Astrocyte (in vitro differentiated cells and primary cell): ENCODE measurements around the gene SYT14. TPM values are rescaled to one million over a fixed set of nuclear protein-coding genes. Genes with fewer than 3 reads are reported as not detected.
A peak's percentile ranks its signal among the peaks of the same experiment; 100 is the strongest.

Experiments
- DNase-seq: peaks from one replicate; pipeline ENCODE4 v3.0.0-alpha.2; 2010; ENCODE audit warnings: low read depth
- FAIRE-seq: peaks from 2 replicates; lab custom pipeline; 2011; peaks lifted over from hg19 to GRCh38; lab: Jason Lieb, UNC
- H2AFZ ChIP-seq: 2 replicates; pipeline ENCODE4 v1.6.0; 2012; ENCODE audit warnings: low read depth, low read length, inconsistent platforms
- H3K27ac ChIP-seq: 2 replicates; pipeline ENCODE4 v1.5.1; 2011; ENCODE audit warnings: low read depth, low read length, inconsistent platforms
- H3K27me3 ChIP-seq: 2 replicates; pipeline ENCODE4 v1.6.0; 2011; ENCODE audit warnings: low read length, inconsistent platforms; ENCODE audit not compliant: insufficient read depth
- H3K36me3 ChIP-seq: 2 replicates; pipeline ENCODE4 v1.5.1; 2011; ENCODE audit warnings: low read length, inconsistent platforms; ENCODE audit not compliant: insufficient read depth
- H3K4me1 ChIP-seq: 2 replicates; pipeline ENCODE4 v1.5.1; 2011; ENCODE audit warnings: low read length, inconsistent platforms; ENCODE audit not compliant: insufficient read depth
- H3K4me2 ChIP-seq: 2 replicates; pipeline ENCODE4 v1.6.0; 2012; ENCODE audit warnings: low read length, inconsistent platforms
- H3K4me3 ChIP-seq: 2 replicates; pipeline ENCODE4 v1.5.1; 2011; ENCODE audit warnings: low read depth, mild to moderate bottlenecking, low read length, inconsistent platforms; ENCODE audit not compliant: insufficient read depth
- H3K79me2 ChIP-seq: 2 replicates; pipeline ENCODE4 v1.6.0; 2012; ENCODE audit warnings: mild to moderate bottlenecking, low read length, inconsistent platforms; ENCODE audit not compliant: insufficient read depth
- H3K9ac ChIP-seq: 2 replicates; pipeline ENCODE4 v1.6.0; 2012; ENCODE audit warnings: mild to moderate bottlenecking, low read length, inconsistent platforms
- H3K9me3 ChIP-seq: 2 replicates; pipeline ENCODE4 v1.5.1; 2012; ENCODE audit warnings: low read depth, mild to moderate bottlenecking, low read length, inconsistent platforms; ENCODE audit not compliant: insufficient read depth
- H4K20me1 ChIP-seq: 2 replicates; pipeline ENCODE4 v1.6.0; 2012; ENCODE audit warnings: low read length, inconsistent platforms; ENCODE audit not compliant: insufficient read depth
- H3K27ac Mint-ChIP-seq: one replicate; pipeline ENCODE4 v1.8.0; 2021; ENCODE audit warnings: mild to moderate bottlenecking, mixed read lengths; ENCODE audit not compliant: unreplicated experiment
- H3K27me3 Mint-ChIP-seq: one replicate; pipeline ENCODE4 v1.8.0; 2021; ENCODE audit warnings: low read depth, mixed read lengths; ENCODE audit not compliant: unreplicated experiment
- H3K36me3 Mint-ChIP-seq: one replicate; pipeline ENCODE4 v1.8.0; 2021; ENCODE audit warnings: low read depth, mixed read lengths; ENCODE audit not compliant: unreplicated experiment
- H3K4me1 Mint-ChIP-seq: one replicate; pipeline ENCODE4 v1.8.0; 2021; ENCODE audit warnings: low read depth, mixed read lengths; ENCODE audit not compliant: unreplicated experiment
- H3K4me3 Mint-ChIP-seq: one replicate; pipeline ENCODE4 v1.8.0; 2021; ENCODE audit warnings: mild to moderate bottlenecking, moderate library complexity, mixed read lengths; ENCODE audit not compliant: unreplicated experiment
- H3K9me3 Mint-ChIP-seq: one replicate; pipeline ENCODE4 v1.8.0; 2021; ENCODE audit warnings: mild to moderate bottlenecking, mixed read lengths; ENCODE audit not compliant: unreplicated experiment
- CTCF ChIP-seq: IDR thresholded peaks from 2 replicates; pipeline ENCODE4 v1.5.1; 2011; ENCODE audit warnings: low read depth, mild to moderate bottlenecking, inconsistent platforms, low read length, moderate library complexity; ENCODE audit not compliant: insufficient read depth
- EZH2 ChIP-seq: IDR thresholded peaks from 2 replicates; pipeline ENCODE4 v1.6.1; 2012; ENCODE audit warnings: mild to moderate bottlenecking, low read length, inconsistent platforms; ENCODE audit not compliant: insufficient read depth
- total RNA-seq: library from RNA; stranded (reverse); gene quantifications from 2 replicates; pipeline ENCODE4 v1.2.1, GENCODE V29; 2021

SYT14 gene
- total RNA-seq, 1 donor from 2014 or later = 6.1 TPM

GRCh38 chr1:210198840-210199239 lies 260.8 kb downstream of the SYT14 start:
- H3K4me3 ChIP-seq = no peak overlapping the region
- H3K4me2 ChIP-seq = no peak overlapping the region
- H3K27ac ChIP-seq = no peak overlapping the region
- no peaks in the 10 kb centered on the region for H4K20me1 ChIP-seq
- H2AFZ ChIP-seq = no peak overlapping the region
- no peak for FAIRE-seq
- H3K27me3 ChIP-seq = peaks cover 3% of the 10 kb centered on the region
- Mint-ChIP-seq H3K27ac (no peak overlapping the region), H3K36me3 (no peaks in the 10 kb centered on the region), H3K9me3 (peaks cover 9% of the 10 kb centered on the region), H3K27me3 (no peaks in the 10 kb centered on the region), H3K4me3 (no peak overlapping the region), H3K4me1 (peaks cover 3% of the 10 kb centered on the region)
- H3K9ac ChIP-seq = no peak overlapping the region
- no peaks in the 10 kb centered on the region for H3K79me2 ChIP-seq
- no peak for DNase-seq
- H3K4me1 ChIP-seq = no peaks in the 10 kb centered on the region
- TF ChIP-seq CTCF (no peak), EZH2 (no peak)
- H3K36me3 ChIP-seq = no peaks in the 10 kb centered on the region
- no peaks in the 10 kb centered on the region for H3K9me3 ChIP-seq

DNA sequence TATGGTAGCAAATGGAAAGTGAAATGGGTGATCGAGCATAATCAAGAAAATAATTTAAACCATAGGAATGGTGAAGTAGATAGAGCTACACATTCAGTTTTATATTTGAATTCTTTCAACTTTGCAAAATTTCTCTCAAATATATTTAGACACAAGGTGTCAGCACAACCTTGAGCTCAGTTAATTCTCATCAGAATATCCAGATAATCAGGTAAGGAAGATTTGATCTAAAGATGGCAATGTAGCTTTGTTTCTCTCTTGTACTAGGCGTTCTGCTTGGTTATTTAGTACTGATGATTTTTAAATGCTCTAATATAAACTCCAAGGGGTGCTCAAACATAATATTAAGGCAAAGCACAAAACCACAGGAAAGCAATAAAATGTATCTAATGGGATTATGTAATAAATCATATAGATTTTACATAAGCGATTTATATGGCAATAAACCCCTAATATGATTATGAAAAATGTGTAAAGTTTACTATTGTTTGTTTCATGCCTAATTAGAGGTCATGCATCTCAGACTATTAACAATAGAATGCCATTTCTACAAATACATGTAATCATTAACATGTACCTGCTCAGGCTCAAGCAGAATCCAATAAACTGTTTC lies 262.2 kb downstream of the SYT14 start:
- no peak overlapping the region for H3K27ac ChIP-seq
- no peaks in the 10 kb centered on the region for H3K36me3 ChIP-seq
- no peak overlapping the region for H3K9ac ChIP-seq
- FAIRE-seq = no peak
- Mint-ChIP-seq H3K27me3 (no peaks in the 10 kb centered on the region), H3K9me3 (peaks cover 9% of the 10 kb centered on the region), H3K4me3 (no peak overlapping the region), H3K4me1 (peaks cover 3% of the 10 kb centered on the region), H3K36me3 (no peaks in the 10 kb centered on the region), H3K27ac (no peak overlapping the region)
- no peak for DNase-seq
- H4K20me1 ChIP-seq = no peaks in the 10 kb centered on the region
- peaks cover 3% of the 10 kb centered on the region for H3K27me3 ChIP-seq
- H3K79me2 ChIP-seq = no peaks in the 10 kb centered on the region
- H3K9me3 ChIP-seq = no peaks in the 10 kb centered on the region
- H3K4me1 ChIP-seq = no peaks in the 10 kb centered on the region
- no peak for TF ChIP-seq EZH2
- no peak for TF ChIP-seq CTCF
- H3K4me2 ChIP-seq = no peak overlapping the region
- H3K4me3 ChIP-seq = no peak overlapping the region
- H2AFZ ChIP-seq = no peak overlapping the region

DNA sequence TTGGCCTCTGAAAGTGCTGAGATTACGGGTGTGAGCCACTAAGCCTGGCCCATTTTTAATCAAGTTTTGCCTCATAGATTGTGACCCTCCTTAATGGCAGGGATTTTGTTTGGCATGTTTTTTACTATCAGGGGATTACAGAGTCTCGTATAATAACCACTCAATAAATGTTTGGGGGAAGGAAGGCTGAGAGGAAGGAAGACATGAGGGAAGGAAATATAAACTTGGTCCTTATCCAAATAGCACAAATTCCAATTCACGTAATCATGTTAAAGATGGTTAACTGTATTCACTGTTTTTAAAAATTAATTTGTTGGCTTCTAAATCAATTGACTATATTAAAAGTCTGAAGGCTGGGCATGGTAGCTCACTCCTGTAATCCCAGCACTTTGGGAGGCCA lies 263.7 kb downstream of the SYT14 start:
- DNase-seq = peak; percentile 24
- Mint-ChIP-seq H3K4me3 (no peak overlapping the region), H3K4me1 (peaks cover 3% of the 10 kb centered on the region)

More for the DNA sequence above, 263.7 kb downstream of the SYT14 start:
- Mint-ChIP-seq H3K27me3 (no peaks in the 10 kb centered on the region), H3K27ac (no peak overlapping the region), H3K9me3 (peaks cover 9% of the 10 kb centered on the region), H3K36me3 (no peaks in the 10 kb centered on the region)
- H3K36me3 ChIP-seq = no peaks in the 10 kb centered on the region
- no peak for FAIRE-seq
- no peak overlapping the region for H3K9ac ChIP-seq
- no peaks in the 10 kb centered on the region for H3K4me1 ChIP-seq
- no peaks in the 10 kb centered on the region for H3K9me3 ChIP-seq
- H3K79me2 ChIP-seq = no peaks in the 10 kb centered on the region
- no peaks in the 10 kb centered on the region for H4K20me1 ChIP-seq
- H3K27ac ChIP-seq = no peak overlapping the region
- peaks cover 3% of the 10 kb centered on the region for H3K27me3 ChIP-seq
- no peak overlapping the region for H2AFZ ChIP-seq
- TF ChIP-seq EZH2 = no peak
- TF ChIP-seq CTCF = no peak
- no peak overlapping the region for H3K4me3 ChIP-seq
- no peak overlapping the region for H3K4me2 ChIP-seq
